ENCODE data around the gene RPS21.
"Not testable (repeated sequence)": the region's sequence is repeated elsewhere in the genome, so short reads cannot be mapped to it uniquely, and the experiment has no call there.

The RPS21 gene

DNA sequence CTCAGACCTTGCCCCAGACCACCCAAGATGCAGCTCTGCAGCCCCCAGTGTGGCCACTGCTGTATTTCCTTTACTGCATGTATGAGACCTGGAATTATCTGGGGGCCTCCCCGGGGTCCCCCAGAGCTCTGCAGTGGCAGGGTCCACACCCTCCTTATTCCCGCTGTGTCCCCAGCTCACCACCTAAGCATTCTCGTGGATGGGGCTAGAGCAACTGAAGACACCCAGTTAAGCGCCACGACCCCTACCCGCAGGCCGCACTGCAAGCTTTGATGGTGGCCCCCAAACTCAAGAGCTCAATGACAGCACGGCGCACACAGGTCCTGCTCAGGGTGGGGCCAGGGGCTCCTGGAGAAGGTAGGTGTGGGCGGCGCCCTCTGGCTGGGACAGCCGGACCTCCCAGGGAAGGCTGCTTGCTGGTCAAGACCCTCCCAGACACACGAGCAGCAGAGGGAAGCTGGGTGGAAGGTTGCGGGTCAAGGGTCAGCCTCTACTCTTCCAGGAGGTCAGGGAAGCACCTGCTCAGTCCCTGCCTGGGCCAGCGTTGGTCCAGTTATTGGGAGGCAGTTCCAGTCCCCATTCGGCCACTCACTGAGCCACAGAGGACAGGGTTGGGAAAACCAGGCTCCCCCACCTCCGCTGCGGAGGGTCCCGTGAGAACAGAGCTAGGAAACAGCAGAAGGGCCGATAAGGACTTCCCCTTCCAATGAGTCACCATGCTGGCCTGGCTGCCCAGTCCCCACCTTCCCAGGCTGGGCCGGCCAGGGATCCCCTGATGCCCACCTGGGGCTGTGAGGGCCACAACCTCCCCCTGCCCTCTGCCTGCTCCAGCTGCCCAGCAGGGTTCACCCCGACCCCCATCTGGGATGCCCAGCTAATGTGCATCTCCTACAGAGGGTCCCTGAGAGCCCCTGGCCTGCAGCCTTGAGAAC is 22.7 kb upstream of the RPS21 start:
- no peak for DNase-seq

DNA sequence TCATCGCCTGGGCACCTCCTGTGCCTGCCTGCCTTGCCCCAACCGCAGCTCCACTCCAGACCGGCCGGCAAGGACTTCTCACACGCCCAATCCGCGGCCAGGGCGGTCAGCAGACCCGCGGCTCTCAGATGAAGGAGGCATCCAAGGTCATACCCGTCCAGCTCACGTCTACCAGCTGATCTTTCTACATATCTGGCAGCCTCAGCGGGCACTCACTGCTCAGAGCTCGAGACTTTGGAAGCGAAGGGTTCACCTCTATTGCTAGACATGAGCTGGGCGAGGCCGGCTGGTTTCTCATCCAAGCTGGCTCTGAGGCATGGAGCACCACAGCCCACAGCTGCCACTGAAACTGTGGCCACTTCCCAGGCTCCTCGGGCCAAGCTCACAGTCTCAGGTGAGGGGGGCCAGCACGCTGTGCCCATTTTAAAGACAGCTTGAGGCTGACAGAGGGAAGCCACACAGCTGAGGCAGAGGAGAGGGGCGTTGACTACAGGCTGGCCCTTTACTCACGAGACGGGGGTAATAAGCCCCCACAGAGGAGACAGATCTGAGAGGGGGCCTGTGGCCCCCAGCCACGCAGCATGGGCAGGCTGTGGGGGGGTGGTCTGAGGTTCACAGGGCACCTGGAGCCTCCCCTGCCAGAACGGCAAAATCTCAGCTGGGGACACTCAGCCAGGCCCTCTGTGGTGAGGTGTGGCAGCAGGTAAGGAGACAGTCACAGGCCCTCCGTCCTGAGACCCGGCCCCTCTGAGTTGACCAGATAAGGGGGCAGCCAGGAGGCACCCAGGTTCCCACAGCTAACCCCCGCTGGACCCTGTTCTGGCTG is 21.8 kb upstream of the RPS21 start:
- no peak for DNase-seq

DNA sequence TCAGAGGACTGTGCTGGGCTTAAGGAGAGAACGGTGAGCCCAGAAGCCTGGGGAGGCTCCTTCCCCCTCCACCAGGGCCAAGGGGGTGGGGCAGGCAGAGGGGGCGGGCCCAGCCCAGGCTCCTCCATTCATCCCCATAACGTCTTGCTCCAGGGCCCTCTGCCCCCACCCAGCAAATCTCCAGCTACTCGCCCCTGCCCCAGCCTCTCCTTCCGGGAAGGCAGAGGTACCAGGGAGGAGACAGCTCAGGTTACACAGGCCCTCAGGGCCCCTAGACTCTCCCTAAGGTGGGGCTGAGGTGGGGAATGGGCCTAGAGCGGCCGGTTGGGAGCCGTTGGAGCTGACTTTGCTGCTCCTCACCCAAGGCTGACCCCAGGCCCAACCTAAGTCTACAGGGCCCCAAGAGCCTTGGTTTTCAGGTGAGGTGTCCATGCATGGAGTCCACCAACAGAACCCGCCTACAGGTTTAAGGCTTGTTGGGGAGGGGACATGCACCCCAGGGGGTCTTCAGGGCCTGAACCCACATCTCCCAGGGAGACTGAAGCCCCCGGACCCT is 21.0 kb upstream of the RPS21 start:
- DNase-seq = no peak

- peak in 1 of 58 donors; percentile 53 for DNase-seq
Measured at GRCh38 chr20:62366370-62367135, 20.4 kb upstream of the RPS21 start.

DNA sequence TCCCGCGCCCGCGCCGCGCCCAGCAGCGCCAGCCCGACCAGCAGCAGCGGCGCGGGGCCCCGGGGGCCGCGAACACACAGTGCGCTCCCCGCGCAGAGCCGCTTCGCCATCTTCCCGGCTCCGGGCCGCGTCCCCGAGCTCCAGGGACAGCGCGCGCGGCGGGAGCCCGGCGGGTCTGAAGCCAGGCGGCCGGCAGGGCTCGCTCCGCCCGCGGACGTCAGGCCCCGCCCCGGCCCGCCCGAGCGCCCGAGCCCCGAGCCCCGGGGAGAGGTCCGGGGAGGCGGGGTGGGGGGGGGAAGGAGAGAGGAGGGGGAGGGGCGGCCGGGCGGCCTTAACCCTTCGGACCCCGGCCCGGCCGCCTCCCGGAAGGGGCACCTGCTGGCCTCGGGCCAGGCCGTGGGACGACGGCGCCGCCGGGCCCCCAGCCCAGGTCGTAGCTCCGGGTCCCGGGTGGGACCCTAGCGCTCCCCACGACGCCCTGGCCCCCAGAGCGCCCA is 19.7 kb upstream of the RPS21 start, which contains the start of gene LAMA5:
Gene LAMA5 (minus strand): TSS at position 177 of the 497 bp plus-strand sequence. CDS start 67 bp downstream, at position 110.
- peak in 11 of 58 donors; percentile 27 to 52 (median 42) for DNase-seq

DNA sequence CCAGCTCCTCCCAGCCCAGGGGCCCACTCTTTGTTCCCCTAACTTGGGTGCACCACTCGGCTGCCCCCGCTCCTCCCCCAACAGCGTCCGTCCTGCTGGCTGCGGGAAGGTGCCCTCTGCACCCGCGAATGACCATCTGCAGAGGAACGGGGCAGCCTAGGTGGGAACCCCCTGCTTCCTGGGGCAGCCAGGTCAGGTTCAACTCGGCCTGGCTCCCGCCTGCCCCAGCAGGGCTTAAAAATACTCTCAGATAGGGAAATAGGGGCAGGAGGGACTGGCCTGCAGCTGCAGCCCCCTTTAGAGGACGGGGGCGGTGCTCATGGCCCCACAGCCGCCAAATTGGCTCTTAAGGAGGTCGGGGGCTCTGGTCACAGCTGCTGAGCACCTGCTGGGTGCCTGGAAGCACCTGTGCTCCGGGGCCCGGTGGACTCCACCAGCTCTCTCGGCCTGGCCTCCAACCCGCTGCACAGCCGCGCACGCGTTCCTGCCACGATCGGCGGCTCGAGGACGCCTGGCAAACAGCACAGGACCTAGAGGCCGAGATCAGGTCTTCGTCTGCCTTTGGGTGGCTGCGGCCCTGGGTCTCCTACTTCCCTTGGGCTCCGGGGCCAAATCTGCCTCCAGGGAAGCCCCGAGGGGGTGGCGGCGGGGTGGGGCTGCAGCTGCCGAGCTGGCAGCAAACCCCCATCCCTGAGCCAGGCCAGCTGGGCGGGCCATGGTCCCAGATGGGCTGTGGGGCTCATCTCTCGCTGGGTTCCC is 19.1 kb upstream of the RPS21 start:
- DNase-seq = peak in 9 of 58 donors; percentile 20 to 66 (median 43)

DNA sequence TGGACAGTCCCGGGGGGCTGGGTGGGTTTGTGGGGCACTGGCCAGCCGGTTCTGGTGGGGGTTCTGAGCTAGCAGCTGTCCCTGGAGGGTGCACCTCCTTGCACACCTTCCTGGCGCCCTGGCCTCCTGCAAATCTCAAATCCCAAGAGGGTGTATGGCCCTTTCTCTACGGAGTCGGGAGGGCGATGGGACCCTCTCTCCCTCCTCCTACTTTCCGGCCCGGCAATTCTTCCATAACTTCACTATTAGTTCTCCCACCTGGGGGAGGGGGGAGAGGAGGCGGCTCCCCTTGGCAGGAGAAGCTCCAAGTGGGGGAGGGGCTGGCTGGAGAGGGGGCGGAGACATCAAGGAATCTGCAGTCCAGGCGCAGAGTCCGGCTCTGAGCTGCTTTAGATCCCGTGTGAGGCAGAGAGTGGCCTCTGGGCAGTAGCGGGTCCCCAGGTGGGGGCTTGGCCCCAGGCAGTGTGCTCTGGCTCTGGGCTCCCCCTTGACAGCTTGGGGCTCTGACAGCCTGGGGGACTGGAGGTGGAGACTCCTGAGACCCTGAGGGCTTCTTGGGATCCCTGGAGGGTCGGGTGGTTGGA is 18.4 kb upstream of the RPS21 start:
- peak in 1 of 58 donors; percentile 24 for DNase-seq

DNA sequence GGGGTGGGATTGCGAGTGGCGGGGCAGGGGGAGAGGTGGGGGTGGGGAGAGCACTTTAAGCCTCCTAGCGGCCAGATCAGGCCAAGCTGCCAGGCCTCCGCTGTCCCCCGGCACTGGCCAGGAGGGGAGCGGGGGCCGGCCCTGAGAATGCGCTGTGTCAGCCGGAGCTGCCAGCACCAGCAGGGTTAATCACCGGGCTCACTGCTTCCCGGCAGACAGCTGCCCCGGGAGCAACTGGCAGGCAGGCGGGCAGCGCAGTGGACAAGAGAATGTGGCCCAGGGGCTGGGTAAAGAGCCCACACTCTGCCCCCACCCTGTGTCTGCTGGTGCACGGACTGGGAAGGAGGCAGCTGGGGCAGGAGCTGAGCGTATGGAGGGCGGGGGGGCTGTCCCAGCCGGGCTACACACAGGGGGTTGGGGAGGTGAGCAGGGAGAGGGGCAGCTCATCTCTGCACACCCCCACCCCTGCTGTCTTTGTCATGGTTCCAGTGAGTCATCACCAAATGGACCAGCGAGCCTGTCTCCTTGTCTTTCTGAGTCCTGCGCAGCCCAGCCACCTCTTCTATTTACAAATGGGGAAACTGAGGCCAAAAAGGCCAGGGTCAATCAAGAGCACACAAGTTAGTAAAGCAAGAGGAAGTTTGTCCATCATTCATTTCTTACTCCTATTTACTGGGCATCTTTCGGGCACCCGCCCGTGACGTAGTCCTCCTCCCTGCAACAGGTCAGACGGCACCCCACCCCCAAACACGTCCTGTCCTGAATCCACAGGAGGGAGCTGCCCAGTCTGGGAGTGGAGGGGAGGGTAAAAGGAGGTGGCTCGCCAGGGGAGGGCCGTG is 17.7 kb upstream of the RPS21 start:
- DNase-seq = peak in 13 of 58 donors; percentile 15 to 81 (median 54)

DNA sequence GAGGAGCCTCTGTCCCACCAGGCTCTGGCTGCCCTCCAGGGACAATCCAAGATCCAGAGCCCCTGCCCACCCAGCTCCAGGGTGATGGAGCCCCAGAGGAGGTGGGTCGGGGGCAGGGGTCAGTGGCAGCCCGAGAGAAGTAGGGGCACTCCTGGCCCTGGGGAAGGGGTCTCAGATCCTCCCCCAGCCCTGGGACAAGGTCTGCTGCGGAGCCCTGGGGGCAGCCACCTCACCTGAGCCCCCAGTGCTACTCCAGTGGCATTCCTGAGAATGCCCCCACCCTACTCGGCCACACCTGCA is 17.1 kb upstream of the RPS21 start:
- DNase-seq = no peak

- no peak for DNase-seq
Measured at GRCh38 chr20:62370115-62370806, 16.6 kb upstream of the RPS21 start.

- DNase-seq = no peak
Measured at GRCh38 chr20:62370807-62371587, 15.9 kb upstream of the RPS21 start.

DNA sequence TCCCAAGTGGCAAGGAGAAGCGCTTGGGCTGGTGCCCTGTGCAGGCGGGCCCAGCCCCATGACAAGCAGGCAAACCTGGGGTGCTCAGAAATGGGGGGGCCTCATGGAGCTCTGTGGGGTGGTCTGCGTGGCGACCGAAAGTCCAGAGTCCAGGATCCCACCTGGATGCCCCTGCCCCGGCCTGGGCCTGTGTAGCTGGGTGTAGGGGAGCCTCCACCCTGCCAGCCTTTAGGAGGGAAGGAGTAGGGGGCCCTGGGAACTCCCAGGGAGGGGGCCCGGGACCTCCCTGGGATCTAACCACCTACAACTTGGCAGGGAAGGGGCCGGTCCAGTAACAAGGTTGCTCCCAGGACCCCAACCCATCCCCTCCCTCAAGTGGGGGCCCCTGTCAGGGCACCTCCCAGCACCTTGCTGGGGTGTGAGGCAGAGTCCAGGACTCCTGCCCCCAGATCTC is 15.3 kb upstream of the RPS21 start:
- no peak for DNase-seq

- DNase-seq = no peak
Measured at GRCh38 chr20:62372042-62372993, 14.6 kb upstream of the RPS21 start.

GRCh38 chr20:62373631-62374179 is 13.2 kb upstream of the RPS21 start:
- not testable (repeated sequence) for DNase-seq

- peak in 2 of 58 donors; percentile 32 to 43 for DNase-seq
Measured at GRCh38 chr20:62374331-62375152, 12.4 kb upstream of the RPS21 start.

Measured in anterior cingulate cortex (tissue), 58 donors.